Measurements from ENCODE around the gene INTS4.

INTS4 gene

DNA sequence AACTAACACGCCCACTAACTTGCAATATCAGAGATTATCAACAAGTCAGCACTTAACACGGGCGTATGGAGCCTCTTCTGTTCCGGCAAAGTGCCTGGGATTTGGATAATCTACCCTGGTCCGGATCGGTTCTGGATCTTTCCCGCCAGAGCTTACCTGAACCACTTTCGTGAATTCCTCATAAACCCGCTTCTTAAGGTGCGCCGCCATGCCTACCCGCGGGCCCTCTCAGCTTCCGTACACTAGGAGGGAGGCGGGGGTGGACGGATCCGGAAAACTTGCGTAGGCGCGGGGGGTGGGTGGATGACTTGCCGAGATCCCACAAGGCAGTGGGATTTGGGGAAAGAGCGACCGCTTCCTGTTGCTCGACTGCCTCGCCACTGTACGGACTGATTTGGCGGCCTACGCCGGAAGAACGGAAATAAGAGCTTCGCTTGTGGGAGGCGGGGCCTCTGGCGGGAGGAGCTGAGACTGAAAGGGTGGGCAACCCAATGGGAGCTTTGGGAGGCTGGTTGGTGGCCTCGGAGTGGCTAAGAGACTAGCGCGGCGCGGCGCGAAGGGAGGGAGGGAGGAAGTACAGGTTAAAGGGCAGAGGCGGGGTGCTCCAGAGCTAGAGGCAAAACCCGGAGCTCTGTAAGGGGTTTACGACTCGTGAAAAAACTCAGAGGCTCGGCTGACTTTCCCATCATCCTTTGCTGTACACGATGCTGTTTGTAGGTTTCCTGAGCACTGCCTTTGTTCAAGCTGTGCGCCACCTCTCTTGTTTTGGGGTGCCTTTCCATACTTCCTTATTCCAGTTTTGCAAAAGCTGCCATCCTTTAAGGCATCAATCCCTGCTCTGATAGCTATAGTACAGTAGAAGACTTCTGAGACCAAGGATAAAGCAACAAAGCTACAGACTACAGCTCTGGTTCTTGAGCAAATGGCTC lies at the start of gene INTS4 (continued):
- TF ChIP-seq, protein P1, sequence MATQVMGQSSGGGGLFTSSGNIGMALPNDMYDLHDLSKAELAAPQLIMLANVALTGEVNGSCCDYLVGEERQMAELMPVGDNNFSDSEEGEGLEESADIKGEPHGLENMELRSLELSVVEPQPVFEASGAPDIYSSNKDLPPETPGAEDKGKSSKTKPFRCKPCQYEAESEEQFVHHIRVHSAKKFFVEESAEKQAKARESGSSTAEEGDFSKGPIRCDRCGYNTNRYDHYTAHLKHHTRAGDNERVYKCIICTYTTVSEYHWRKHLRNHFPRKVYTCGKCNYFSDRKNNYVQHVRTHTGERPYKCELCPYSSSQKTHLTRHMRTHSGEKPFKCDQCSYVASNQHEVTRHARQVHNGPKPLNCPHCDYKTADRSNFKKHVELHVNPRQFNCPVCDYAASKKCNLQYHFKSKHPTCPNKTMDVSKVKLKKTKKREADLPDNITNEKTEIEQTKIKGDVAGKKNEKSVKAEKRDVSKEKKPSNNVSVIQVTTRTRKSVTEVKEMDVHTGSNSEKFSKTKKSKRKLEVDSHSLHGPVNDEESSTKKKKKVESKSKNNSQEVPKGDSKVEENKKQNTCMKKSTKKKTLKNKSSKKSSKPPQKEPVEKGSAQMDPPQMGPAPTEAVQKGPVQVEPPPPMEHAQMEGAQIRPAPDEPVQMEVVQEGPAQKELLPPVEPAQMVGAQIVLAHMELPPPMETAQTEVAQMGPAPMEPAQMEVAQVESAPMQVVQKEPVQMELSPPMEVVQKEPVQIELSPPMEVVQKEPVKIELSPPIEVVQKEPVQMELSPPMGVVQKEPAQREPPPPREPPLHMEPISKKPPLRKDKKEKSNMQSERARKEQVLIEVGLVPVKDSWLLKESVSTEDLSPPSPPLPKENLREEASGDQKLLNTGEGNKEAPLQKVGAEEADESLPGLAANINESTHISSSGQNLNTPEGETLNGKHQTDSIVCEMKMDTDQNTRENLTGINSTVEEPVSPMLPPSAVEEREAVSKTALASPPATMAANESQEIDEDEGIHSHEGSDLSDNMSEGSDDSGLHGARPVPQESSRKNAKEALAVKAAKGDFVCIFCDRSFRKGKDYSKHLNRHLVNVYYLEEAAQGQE (tag by site-specific recombination; IDR thresholded peaks at IDR 0.05) = no peak
- TF ChIP-seq REPIN1 (tag by site-specific recombination; IDR thresholded peaks at IDR 0.05; ENCODE audit: low read depth) (no peak), ZNF157 (tag by site-specific recombination; IDR thresholded peaks at IDR 0.05) (no peak), ZXDB (tag by site-specific recombination; IDR thresholded peaks at IDR 0.05) (peak; percentile 84), ZNF155 (tag by site-specific recombination; IDR thresholded peaks at IDR 0.05) (no peak), ZNF184 (tag by site-specific recombination; IDR thresholded peaks at IDR 0.05) (no peak), ZNF571 (tag by site-specific recombination; IDR thresholded peaks at IDR 0.05) (no peak), HOXD13 (CRISPR knock-in tag; IDR thresholded peaks at IDR 0.05; ENCODE audit: borderline replicate concordance) (no peak), ZNF707 (tag by site-specific recombination; IDR thresholded peaks at IDR 0.05) (no peak), YY2 (tag by site-specific recombination; IDR thresholded peaks at IDR 0.05) (peak; percentile 81), MEIS1 (CRISPR knock-in tag; IDR thresholded peaks at IDR 0.05; ENCODE audit: borderline replicate concordance) (no peak), ZBTB1 (tag by site-specific recombination; IDR thresholded peaks at IDR 0.05) (no peak), ZNF843 (tag by site-specific recombination; IDR thresholded peaks at IDR 0.05) (no peak; the same call in 1 of the 2 replicates), SETDB1 (IDR thresholded peaks at IDR 0.05; ENCODE audit: insufficient read length, low read length) (no peak), ZNF449 (tag by site-specific recombination; IDR thresholded peaks at IDR 0.05) (0 out of 2 replicates have a peak, but pooled peaks have one; percentile 17), EGR2 (tag by site-specific recombination; IDR thresholded peaks at IDR 0.05; ENCODE audit: low read depth) (peak; percentile 95), ZNF521 (tag by site-specific recombination; IDR thresholded peaks at IDR 0.05) (no peak), ZNF621 (tag by site-specific recombination; IDR thresholded peaks at IDR 0.05) (no peak), KLF8 (tag by site-specific recombination; IDR thresholded peaks at IDR 0.05) (peak; percentile 71), ZNF596 (tag by site-specific recombination; IDR thresholded peaks at IDR 0.05) (no peak), ZNF501 (tag by site-specific recombination; IDR thresholded peaks at IDR 0.05) (peak; percentile 15; the same call in 1 of the 2 replicates), PRDM1 (tag by site-specific recombination; IDR thresholded peaks at IDR 0.05) (no peak), ZNF639 (tag by site-specific recombination; IDR thresholded peaks at IDR 0.05) (no peak), ZIC2 (tag by site-specific recombination; IDR thresholded peaks at IDR 0.05) (no peak), ZNF169 (tag by site-specific recombination; IDR thresholded peaks at IDR 0.05) (no peak), ZBTB6 (tag by site-specific recombination; IDR thresholded peaks at IDR 0.05) (peak; percentile 43; the same call in 1 of the 2 replicates), ZNF561 (tag by site-specific recombination; IDR thresholded peaks at IDR 0.05; ENCODE audit: borderline replicate concordance) (no peak), ZNF335 (tag by site-specific recombination; conservative IDR thresholded peaks at IDR 0.05) (peak; percentile 84)
- TF ChIP-seq, protein P2, sequence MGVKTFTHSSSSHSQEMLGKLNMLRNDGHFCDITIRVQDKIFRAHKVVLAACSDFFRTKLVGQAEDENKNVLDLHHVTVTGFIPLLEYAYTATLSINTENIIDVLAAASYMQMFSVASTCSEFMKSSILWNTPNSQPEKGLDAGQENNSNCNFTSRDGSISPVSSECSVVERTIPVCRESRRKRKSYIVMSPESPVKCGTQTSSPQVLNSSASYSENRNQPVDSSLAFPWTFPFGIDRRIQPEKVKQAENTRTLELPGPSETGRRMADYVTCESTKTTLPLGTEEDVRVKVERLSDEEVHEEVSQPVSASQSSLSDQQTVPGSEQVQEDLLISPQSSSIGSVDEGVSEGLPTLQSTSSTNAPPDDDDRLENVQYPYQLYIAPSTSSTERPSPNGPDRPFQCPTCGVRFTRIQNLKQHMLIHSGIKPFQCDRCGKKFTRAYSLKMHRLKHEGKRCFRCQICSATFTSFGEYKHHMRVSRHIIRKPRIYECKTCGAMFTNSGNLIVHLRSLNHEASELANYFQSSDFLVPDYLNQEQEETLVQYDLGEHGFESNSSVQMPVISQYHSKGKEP (tag by site-specific recombination; IDR thresholded peaks at IDR 0.05) = no peak
- TF ChIP-seq, protein P3, sequence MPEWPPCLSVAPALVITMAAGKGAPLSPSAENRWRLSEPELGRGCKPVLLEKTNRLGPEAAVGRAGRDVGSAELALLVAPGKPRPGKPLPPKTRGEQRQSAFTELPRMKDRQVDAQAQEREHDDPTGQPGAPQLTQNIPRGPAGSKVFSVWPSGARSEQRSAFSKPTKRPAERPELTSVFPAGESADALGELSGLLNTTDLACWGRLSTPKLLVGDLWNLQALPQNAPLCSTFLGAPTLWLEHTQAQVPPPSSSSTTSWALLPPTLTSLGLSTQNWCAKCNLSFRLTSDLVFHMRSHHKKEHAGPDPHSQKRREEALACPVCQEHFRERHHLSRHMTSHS (tag by site-specific recombination; IDR thresholded peaks at IDR 0.05) = no peak
